ENCODE results near the gene PRPS1L1. TPM values are rescaled to one million over a fixed set of nuclear protein-coding genes. Genes with fewer than 3 reads are reported as not detected.

Gene PRPS1L1
- total RNA-seq = not detected
- long read RNA-seq = 0 reads

GRCh38 chr7:18027628-18028027 lies at the start of gene PRPS1L1:
PRPS1L1 (minus strand) TSS chr7:18027846.
- Histone ChIP-seq H3K27me3 (no peaks in the 10 kb centered on the region), H3K27ac (no peak within 1 kb of the TSS), H3K9me3 (no peaks in the 10 kb centered on the region), H3K36me3 (no peaks in the 10 kb centered on the region), H3K4me1 (no peaks in the 10 kb centered on the region), H3K4me3 (no peak within 1 kb of the TSS)
- DNase-seq (no peak), ATAC-seq (no peak)
- TF ChIP-seq CTCF (IDR thresholded peaks at IDR 0.05) = no peak
- intact Hi-C loops (cut with DNase I) = no loop called here

GRCh38 chr7:18076461-18076860 lies 48.8 kb upstream of the PRPS1L1 start:
- Histone ChIP-seq H3K4me3 (no peak overlapping the region), H3K27me3 (no peaks in the 10 kb centered on the region), H3K27ac (no peak overlapping the region), H3K4me1 (no peaks in the 10 kb centered on the region), H3K9me3 (no peaks in the 10 kb centered on the region), H3K36me3 (no peaks in the 10 kb centered on the region)
- ATAC-seq (no peak), DNase-seq (no peak)
- intact Hi-C loops (cut with DNase I) = no loop called here
- TF ChIP-seq CTCF (IDR thresholded peaks at IDR 0.05) = no peak

GRCh38 chr7:18068745-18069144 lies 41.1 kb upstream of the PRPS1L1 start:
- intact Hi-C loops (cut with DNase I) = no loop called here
- Histone ChIP-seq H3K9me3 (no peaks in the 10 kb centered on the region), H3K27me3 (no peaks in the 10 kb centered on the region), H3K4me3 (no peak overlapping the region), H3K27ac (no peak overlapping the region), H3K4me1 (no peaks in the 10 kb centered on the region), H3K36me3 (no peaks in the 10 kb centered on the region)
- ATAC-seq = no peak
- TF ChIP-seq CTCF (IDR thresholded peaks at IDR 0.05) = no peak
- DNase-seq = no peak

- Histone ChIP-seq H3K4me3 (no peak overlapping the region), H3K27ac (no peak overlapping the region), H3K4me1 (no peaks in the 10 kb centered on the region), H3K36me3 (no peaks in the 10 kb centered on the region), H3K27me3 (no peaks in the 10 kb centered on the region), H3K9me3 (no peaks in the 10 kb centered on the region)
- no peak for DNase-seq
- intact Hi-C loops (cut with DNase I) = no loop called here
- TF ChIP-seq CTCF (IDR thresholded peaks at IDR 0.05) = peak; percentile 59
- ATAC-seq = peak; percentile 79
Observed at GRCh38 chr7:18064242-18064838, 36.7 kb upstream of the PRPS1L1 start.

- no peak for ATAC-seq
- intact Hi-C loops (cut with DNase I) = no loop called here
- Histone ChIP-seq H3K36me3 (no peaks in the 10 kb centered on the region), H3K4me1 (no peaks in the 10 kb centered on the region), H3K9me3 (no peaks in the 10 kb centered on the region), H3K4me3 (no peak overlapping the region), H3K27ac (no peak overlapping the region), H3K27me3 (no peaks in the 10 kb centered on the region)
- TF ChIP-seq CTCF (IDR thresholded peaks at IDR 0.05) = no peak
- DNase-seq = no peak
Observed at GRCh38 chr7:18063149-18063901, 35.7 kb upstream of the PRPS1L1 start.
